GM12874 (cell line): ENCODE results near the gene HEXD.

Experiments used
- TF ChIP-seq, protein P1 (sequence below): IDR thresholded peaks from 2 replicates; pipeline ENCODE4 v1.5.1; 2011; ENCODE audit warnings: low read depth, mild to moderate bottlenecking, control low read depth, low read length, moderate library complexity; ENCODE audit not compliant: insufficient read depth

The HEXD gene

DNA sequence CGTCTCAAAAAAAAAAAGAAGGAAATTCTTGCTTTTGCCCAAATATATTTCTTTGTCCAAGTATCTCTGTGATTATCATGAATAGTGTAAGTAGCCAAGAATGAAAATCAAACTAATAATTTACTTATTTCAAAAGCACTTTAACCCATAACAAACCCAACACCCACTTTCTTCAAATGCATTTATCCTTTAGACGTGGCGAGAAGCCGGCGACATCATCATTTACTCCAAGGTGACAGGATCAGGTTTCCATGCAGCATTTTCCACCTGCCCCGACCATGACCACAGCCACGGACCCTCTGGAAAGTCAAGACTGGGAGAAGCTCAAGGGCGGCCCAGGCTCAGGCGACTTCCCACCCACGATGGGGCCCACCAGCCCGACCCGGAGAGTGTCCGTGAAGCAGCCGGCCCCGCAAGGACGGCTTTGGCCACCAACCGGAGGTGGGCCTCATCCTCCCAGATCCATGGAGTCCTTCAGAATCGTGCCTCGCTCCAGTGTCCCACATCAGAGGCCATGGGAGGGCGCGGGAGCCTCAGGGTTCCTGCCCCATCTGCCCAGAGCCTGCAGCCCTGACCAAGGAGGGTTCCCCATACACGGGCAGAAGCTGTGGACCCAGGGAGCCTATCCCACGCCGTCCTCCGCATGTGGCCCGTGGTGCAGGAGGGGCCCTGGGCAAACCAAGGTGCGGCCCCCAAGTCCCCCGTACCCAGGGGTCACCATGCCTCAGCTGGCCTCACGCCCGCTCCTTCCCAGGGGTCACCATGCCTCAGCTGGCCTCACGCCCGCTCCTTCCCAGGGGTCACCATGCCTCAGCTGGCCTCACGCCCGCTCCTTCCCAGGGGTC is 27.9 kb upstream of the HEXD start:
- TF ChIP-seq, protein P1, sequence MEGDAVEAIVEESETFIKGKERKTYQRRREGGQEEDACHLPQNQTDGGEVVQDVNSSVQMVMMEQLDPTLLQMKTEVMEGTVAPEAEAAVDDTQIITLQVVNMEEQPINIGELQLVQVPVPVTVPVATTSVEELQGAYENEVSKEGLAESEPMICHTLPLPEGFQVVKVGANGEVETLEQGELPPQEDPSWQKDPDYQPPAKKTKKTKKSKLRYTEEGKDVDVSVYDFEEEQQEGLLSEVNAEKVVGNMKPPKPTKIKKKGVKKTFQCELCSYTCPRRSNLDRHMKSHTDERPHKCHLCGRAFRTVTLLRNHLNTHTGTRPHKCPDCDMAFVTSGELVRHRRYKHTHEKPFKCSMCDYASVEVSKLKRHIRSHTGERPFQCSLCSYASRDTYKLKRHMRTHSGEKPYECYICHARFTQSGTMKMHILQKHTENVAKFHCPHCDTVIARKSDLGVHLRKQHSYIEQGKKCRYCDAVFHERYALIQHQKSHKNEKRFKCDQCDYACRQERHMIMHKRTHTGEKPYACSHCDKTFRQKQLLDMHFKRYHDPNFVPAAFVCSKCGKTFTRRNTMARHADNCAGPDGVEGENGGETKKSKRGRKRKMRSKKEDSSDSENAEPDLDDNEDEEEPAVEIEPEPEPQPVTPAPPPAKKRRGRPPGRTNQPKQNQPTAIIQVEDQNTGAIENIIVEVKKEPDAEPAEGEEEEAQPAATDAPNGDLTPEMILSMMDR: no peak

DNA sequence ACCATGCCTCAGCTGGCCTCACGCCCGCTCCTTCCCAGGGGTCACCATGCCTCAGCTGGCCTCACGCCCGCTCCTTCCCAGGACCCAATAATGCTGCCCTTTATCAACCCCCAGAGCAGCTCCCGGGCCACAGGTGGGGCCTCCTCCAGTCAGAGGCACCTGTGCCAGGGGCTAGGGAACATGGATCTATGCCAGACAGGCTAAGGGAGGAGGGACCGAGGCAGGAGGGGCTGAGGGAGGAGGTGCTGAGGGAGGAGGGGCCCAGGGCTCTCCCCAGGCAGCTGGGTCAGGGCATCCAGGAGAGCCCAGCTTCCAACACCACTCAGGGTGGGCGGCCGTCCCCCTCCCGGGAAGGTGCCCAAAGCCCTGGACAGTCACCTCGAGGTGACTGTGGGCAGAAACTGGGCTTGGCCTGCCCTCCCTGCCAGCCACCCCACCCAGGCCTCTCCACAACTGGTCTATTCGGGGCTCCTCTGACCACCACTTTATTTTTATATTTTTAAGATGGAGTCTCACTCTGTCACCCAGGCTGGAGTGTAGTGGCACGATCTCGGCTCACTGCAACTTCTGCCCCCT is 27.2 kb upstream of the HEXD start:
- TF ChIP-seq, protein P1: no peak

DNA sequence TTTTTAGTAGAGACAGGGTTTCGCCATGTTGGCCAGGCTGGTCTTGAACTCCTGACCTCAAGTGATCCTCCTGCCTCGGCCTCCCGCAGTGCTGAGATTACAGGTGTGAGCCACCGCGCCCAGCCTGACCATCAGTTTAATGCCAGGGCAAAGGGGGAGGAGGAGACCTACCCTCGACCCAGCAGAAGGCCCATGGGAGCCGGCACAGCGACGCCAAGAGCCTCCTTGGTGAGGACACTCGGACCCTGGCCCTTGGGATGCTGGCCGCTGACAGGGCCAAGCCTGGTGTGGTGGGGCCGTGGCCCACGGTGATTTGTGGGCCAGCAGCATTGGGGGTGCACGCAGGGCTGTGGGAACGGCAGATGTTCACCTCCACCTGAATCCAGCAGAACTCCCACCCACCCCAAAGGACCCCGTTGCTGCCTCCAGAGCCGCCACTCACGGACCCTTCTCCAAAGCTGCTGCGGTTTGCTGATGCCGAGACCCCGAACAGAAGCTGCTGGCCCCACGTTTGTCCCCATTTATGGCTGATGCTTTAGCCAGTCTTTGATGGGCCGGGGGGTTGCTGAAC is 26.6 kb upstream of the HEXD start:
- TF ChIP-seq, protein P1: no peak

DNA sequence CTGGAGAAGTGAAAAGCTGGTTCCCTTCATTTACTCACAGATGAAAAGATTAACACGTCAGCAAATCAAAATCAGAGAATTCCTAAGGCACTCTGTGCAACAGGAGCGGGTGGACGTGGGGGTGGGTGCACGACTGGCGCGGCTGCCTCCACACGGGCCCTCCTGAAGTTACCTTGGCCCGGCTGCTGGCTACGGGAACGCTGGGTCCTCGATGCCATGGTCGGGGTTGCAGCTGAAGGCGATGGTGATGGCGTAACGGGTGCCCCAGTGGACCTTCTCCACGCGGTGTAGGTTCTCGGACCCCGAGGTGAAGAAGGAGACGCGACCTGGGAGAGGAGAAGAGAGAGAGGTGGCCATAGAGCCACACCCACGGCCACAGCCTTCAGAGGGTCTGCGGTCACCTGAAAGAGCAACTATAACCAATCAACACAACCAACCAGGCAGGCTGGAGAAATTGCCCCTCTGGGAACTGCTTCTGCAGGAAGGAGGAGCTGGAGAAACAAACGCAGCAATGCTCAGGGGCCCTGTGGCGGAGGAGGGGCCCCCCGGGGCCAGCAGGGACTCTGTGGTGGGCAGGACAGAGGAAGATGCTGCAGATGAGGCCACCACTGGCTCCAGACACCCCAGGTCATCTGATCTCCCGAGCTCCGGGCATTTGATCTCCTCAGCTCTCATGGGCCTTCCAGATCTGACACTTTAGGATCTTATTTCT is 25.8 kb upstream of the HEXD start:
- TF ChIP-seq, protein P1: no peak

DNA sequence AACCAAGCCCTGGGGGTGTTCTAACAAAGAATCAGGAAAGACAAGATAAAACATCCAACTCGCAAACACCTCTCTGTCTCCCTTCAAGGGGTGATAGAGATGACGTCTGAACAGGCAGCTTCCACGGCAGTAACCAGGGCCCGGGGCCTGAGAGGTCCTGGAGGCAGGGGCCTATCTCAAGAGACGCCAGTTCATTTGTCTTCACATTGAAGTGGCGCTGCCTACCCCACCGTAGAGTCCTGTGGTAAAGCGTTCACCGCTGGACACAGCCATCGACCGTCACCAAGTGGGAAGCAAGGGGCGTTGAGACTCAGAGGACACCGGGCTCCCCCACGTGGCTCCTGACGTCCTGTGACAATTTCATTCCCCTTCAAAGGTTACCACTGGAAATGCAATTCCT is 25.2 kb upstream of the HEXD start:
- TF ChIP-seq, protein P1: no peak

DNA sequence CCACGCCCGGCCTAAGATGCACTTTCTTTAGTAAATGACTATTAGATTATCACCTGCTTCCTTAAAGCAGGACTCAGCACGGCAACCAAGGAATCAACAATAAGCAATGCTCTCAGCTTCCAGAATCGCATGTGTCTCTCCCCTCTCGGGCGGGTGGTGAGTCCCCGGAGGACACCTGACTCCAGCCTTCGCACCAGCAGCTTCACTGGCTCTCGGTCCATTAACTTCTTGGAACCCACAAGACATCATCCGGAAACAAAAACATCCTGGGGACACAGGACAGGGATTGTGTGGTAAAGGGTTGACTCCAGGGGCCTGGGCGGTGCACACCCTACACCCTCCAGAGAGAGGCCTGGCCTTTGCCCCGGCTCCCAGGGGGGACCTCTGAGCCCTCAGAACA is 23.9 kb upstream of the HEXD start:
- TF ChIP-seq, protein P1: no peak
